K562 (cell line): ENCODE measurements around the gene DPY19L3. TPM values are rescaled to one million over a fixed set of nuclear protein-coding genes. Genes with fewer than 3 reads are reported as not detected.

Experiments used
- BCOR ChIP-seq: fragments of 450-650 bp; IDR thresholded peaks from 2 replicates; pipeline ENCODE4 v1.6.1; 2016
- EP300 ChIP-seq: IDR thresholded peaks from 2 replicates; pipeline ENCODE4 v1.6.1; 2012; ENCODE audit warnings: low read length, improper control_type of control experiment
- FOSL1 ChIP-seq: fragments of 200-800 bp; sonication (Bioruptor generic); conservative IDR thresholded peaks from 2 replicates; pipeline ENCODE4 v1.6.1; 2016; ENCODE audit warnings: missing genetic modification characterization, missing compliant biosample characterization
- GATA2 ChIP-seq: sonication (generic); formaldehyde crosslinking; IDR thresholded peaks from 2 replicates; pipeline ENCODE4 v1.4.0; 2020; ENCODE audit warnings: mild to moderate bottlenecking, missing genetic modification reagents
- JUNB ChIP-seq: fragments of 450-650 bp; formaldehyde crosslinking; conservative IDR thresholded peaks from 2 replicates; pipeline ENCODE4 v1.4.0; 2020; ENCODE audit warnings: mild to moderate bottlenecking
- MEF2A ChIP-seq: IDR thresholded peaks from 2 replicates; pipeline ENCODE4 v1.6.1; 2011; ENCODE audit warnings: low read depth, mild to moderate bottlenecking, low read length, moderate library complexity; ENCODE audit not compliant: control insufficient read depth
- MTA1 ChIP-seq: fragments of 450-650 bp; IDR thresholded peaks from 2 replicates; pipeline ENCODE4 v1.6.1; 2017; ENCODE audit warnings: borderline replicate concordance
- NEUROD1 ChIP-seq: fragments of 150-350 bp; IDR thresholded peaks from 2 replicates; pipeline ENCODE4 v1.6.1; 2014; ENCODE audit warnings: borderline replicate concordance, low read length, low read depth; ENCODE audit not compliant: partially characterized antibody
- NFIC ChIP-seq: fragments of 450-650 bp; IDR thresholded peaks from 2 replicates; pipeline ENCODE4 v1.6.1; 2017; ENCODE audit warnings: mild to moderate bottlenecking, inconsistent platforms
- NONO ChIP-seq, 2 experiments: fragments of 200-400 bp in 1 of 2; fragments of 450-650 bp in 1 of 2; formaldehyde crosslinking in 1 of 2; IDR thresholded peaks; 2 replicates each; pipeline ENCODE4 v1.6.1; 2017; ENCODE audit warnings: low read depth in 2 of 2, mild to moderate bottlenecking in 2 of 2, moderate library complexity in 2 of 2, low read length in 1 of 2
- SAFB ChIP-seq: fragments of 200-400 bp; formaldehyde crosslinking; IDR thresholded peaks from 2 replicates; pipeline ENCODE4 v1.6.1; 2017; ENCODE audit warnings: low read depth, low read length, borderline replicate concordance
- SIN3B ChIP-seq: fragments of 450-650 bp; IDR thresholded peaks from 2 replicates; pipeline ENCODE4 v1.6.1; 2017; ENCODE audit warnings: low read depth, mild to moderate bottlenecking, moderate library complexity
- SMARCC2 ChIP-seq: fragments of 450-650 bp; IDR thresholded peaks from 2 replicates; pipeline ENCODE4 v1.6.1; 2017; ENCODE audit warnings: antibody characterized with exemption, moderate library complexity, mild to moderate bottlenecking, low read depth
- TEAD1 ChIP-seq, 2 experiments: fragments of 450-650 bp in 1 of 2; sonication (generic) in 1 of 2; formaldehyde crosslinking; IDR thresholded peaks; 2 replicates each; pipeline versions ENCODE4 v1.4.0 to v1.8.0; 2020 to 2022; ENCODE audit warnings: mild to moderate bottlenecking in 2 of 2, missing genetic modification reagents in 1 of 2
- TRIM24 ChIP-seq, 2 experiments: fragments of 450-650 bp; IDR thresholded peaks; 2 replicates each; pipeline ENCODE4 v1.6.1; 2016
- TRIM28 ChIP-seq: fragments of 450-650 bp; IDR thresholded peaks from 2 replicates; pipeline ENCODE4 v1.6.1; 2017
- ZNF174 ChIP-seq: fragments of 250-450 bp; sonication (Bioruptor Pico); IDR thresholded peaks from 2 replicates; pipeline ENCODE4 v1.4.0; 2020; ENCODE audit warnings: mild to moderate bottlenecking
- ZNF24 ChIP-seq: fragments of 450-650 bp; IDR thresholded peaks from 2 replicates; pipeline ENCODE4 v1.6.1; 2016
- polyA plus RNA-seq, 8 experiments: library from polyadenylated mRNA; depleted of rRNA in 4 of 8; stranded (reverse) in 5 of 8; unstranded in 3 of 8; fragments of >200 nt; fragmentation: Nextera tagmentation in 2 of 8; fragmentation: Illumina TruSeq in 1 of 8; extraction: Ambion mirVana in 2 of 8; extraction: Trizol in 1 of 8; gene quantifications; 2 replicates each; pipeline versions ENCODE4 v1.2.1 to v1.2.3, GENCODE V29; 2011 to 2014; ENCODE audit warnings: inconsistent platforms in 1 of 8, missing spikeins in 1 of 8
- total RNA-seq, 7 experiments: library from RNA; depleted of rRNA in 6 of 7; stranded (reverse); fragments of >200 nt in 6 of 7; fragmentation: Illumina TruSeq in 2 of 7; extraction: Trizol in 2 of 7; gene quantifications; 2 replicates each; pipeline versions ENCODE4 v1.2.1 to v1.2.3, GENCODE V29; 2011 to 2021; ENCODE audit warnings: low replicate concordance in 1 of 7
- TF ChIP-seq, protein P1 (sequence below): fragments of 250-450 bp; sonication (Bioruptor Pico); IDR thresholded peaks from 2 replicates; pipeline ENCODE4 v1.6.1; 2021; ENCODE audit warnings: mild to moderate bottlenecking
- TF ChIP-seq, protein P2 (sequence below), 2 experiments: fragments of 450-650 bp; conservative IDR thresholded peaks; 2 replicates each; pipeline ENCODE4 v1.6.1; 2017; ENCODE audit warnings: mild to moderate bottlenecking in 2 of 2, moderate library complexity in 2 of 2

The DPY19L3 gene
- total and polyA plus RNA-seq, 9 of the 15 experiments (the other 6 are each of a cell fraction or from before 2014, with no cell fraction given), result 4.7 to 39.2 (median 22.0) TPM

DNA sequence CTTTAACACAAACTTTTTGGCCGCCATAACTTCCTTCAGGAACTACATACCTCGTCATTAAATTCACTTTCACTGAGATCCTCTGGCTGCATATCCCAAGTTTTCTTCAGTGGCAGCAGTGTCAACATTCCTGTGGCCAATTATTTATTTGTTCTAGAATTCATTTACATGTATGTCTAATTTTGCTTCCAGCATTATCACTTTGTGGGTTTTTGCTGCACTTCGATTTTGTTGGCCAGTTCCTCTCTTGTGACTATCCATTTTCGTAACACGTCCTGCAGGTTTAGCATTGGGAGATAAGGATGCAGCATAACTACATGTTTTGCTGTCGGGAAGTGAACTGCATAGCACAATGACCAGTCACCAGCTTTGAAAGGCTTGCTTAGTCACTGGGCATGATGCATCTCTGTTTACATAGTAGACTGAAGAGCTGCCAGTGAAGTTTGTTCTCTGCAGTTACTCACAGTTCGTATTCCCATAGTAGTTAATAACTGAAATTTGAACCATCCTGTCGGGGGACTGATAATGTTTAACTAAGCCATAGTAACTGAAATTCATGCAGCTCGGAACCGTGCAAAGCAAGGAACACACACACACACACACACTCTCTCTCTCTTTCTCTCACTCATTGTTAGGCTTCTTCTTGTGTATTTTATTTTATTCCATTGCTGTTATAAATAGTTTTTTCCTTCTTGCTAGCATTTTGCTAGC is 31.8 kb upstream of the DPY19L3 start (continued):
- TF ChIP-seq TEAD1 (CRISPR knock-in tag; IDR thresholded peaks at IDR 0.05) (peak; percentile 35 to 94; a peak in 2 of 4 replicates), FOSL1 (tag) (peak; percentile 99), BCOR (no peak), TRIM24 (IDR thresholded peaks at IDR 0.05) (peak; percentile 77 to 86), NONO (IDR thresholded peaks at IDR 0.05; ENCODE audit: low read depth in 2 of 2, low read length in 1 of 2) (0 out of 4 replicates have a peak, but pooled peaks of 1 of the 2 experiments have one; percentile 13), MTA1 (peak; percentile 80; the same call in 1 of the 2 replicates), SMARCC2 (peak; percentile 92), NFIC (peak; percentile 41), SIN3B (0 out of 2 replicates have a peak, but pooled peaks have one; percentile 18), TRIM28 (no peak; the same call in 1 of the 2 replicates), NEUROD1 (peak; percentile 84), ZNF24 (peak; percentile 67; the same call in 1 of the 2 replicates), MEF2A (peak; percentile 51; the same call in 1 of the 2 replicates), JUNB (CRISPR knock-in tag) (no peak), SAFB (no peak), EP300 (peak; percentile 83), ZNF174 (CRISPR knock-in tag) (no peak), GATA2 (CRISPR knock-in tag) (peak; percentile 72)
- TF ChIP-seq, protein P1, sequence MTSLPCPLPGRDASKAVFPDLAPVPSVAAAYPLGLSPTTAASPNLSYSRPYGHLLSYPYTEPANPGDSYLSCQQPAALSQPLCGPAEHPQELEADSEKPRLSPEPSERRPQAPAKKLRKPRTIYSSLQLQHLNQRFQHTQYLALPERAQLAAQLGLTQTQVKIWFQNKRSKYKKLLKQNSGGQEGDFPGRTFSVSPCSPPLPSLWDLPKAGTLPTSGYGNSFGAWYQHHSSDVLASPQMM (CRISPR knock-in tag), result no peak
- TF ChIP-seq, protein P2, sequence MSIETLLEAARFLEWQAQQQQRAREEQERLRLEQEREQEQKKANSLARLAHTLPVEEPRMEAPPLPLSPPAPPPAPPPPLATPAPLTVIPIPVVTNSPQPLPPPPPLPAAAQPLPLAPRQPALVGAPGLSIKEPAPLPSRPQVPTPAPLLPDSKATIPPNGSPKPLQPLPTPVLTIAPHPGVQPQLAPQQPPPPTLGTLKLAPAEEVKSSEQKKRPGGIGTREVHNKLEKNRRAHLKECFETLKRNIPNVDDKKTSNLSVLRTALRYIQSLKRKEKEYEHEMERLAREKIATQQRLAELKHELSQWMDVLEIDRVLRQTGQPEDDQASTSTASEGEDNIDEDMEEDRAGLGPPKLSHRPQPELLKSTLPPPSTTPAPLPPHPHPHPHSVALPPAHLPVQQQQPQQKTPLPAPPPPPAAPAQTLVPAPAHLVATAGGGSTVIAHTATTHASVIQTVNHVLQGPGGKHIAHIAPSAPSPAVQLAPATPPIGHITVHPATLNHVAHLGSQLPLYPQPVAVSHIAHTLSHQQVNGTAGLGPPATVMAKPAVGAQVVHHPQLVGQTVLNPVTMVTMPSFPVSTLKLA (conservative IDR thresholded peaks at IDR 0.05), result peak; percentile 78 to 91
- TF ChIP-seq, all 486 proteins: peak for 135
